H1 (cell line): Measurements from ENCODE around the gene PA2G4. TPM values are rescaled to one million over a fixed set of nuclear protein-coding genes. Genes with fewer than 3 reads are reported as not detected.

Experiments used
- CREB1 ChIP-seq: IDR thresholded peaks from 2 replicates; pipeline ENCODE4 v1.6.1; 2012; ENCODE audit warnings: inconsistent platforms
- GTF2F1 ChIP-seq: IDR thresholded peaks from 2 replicates; pipeline ENCODE4 v1.6.1; 2012; ENCODE audit warnings: low read depth, low read length, improper control_type of control experiment, borderline replicate concordance
- NRF1 ChIP-seq: IDR thresholded peaks from 2 replicates; pipeline ENCODE4 v1.6.1; 2011; ENCODE audit warnings: mild to moderate bottlenecking, low read depth, low read length, improper control_type of control experiment
- SAP30 ChIP-seq: fragments of 300-600 bp; sonication (generic); IDR thresholded peaks from 2 replicates; pipeline ENCODE4 v1.7.1; 2012; ENCODE audit warnings: low read length, moderate library complexity, mild to moderate bottlenecking, inconsistent platforms; ENCODE audit not compliant: insufficient read depth, insufficient replicate concordance
- SIN3A ChIP-seq, 2 experiments: IDR thresholded peaks in 1 of 2; conservative IDR thresholded peaks in 1 of 2; 2 replicates each; pipeline ENCODE4 v1.6.1; 2011 to 2012; ENCODE audit warnings: low read length in 2 of 2, improper control_type of control experiment in 1 of 2, low read depth in 1 of 2, mild to moderate bottlenecking in 1 of 2
- SIX5 ChIP-seq: IDR thresholded peaks from 2 replicates; pipeline ENCODE4 v1.6.1; 2011; ENCODE audit warnings: mild to moderate bottlenecking, low read depth, low read length
- SP1 ChIP-seq: IDR thresholded peaks from 2 replicates; pipeline ENCODE4 v1.6.1; 2011; ENCODE audit warnings: low read depth, low read length
- polyA plus RNA-seq, 7 experiments: library from polyadenylated mRNA; depleted of rRNA in 3 of 7; stranded (reverse) in 5 of 7; unstranded in 2 of 7; fragments of >200 nt in 5 of 7; fragments of 200-250 nt in 2 of 7; gene quantifications; 1 replicate in 5 of 7; 2 replicates in 1 of 7; 4 replicates in 1 of 7; pipeline versions ENCODE4 v1.2.1 to v1.2.3, GENCODE V29; 2011 to 2013; ENCODE audit warnings: missing spikeins in 2 of 7, mixed read lengths in 2 of 7
- total RNA-seq: library from RNA; stranded (reverse); fragmentation: NEBNext Ultra II Directional; extraction: Animal tissue kit (Norgen Biotek cat#: 25700); gene quantifications from 2 replicates; pipeline ENCODE4 v1.2.1, GENCODE V29; 2021
- TF ChIP-seq, protein P1 (sequence below), 3 experiments: IDR thresholded peaks; 1 replicate in 2 of 3; 2 replicates in 1 of 3; pipeline versions ENCODE4 v1.5.1 to v1.6.1; 2011; ENCODE audit warnings: low read length in 3 of 3, mild to moderate bottlenecking in 3 of 3, inconsistent platforms in 2 of 3, low read depth in 1 of 3, moderate library complexity in 1 of 3; ENCODE audit not compliant: insufficient read depth in 1 of 3; ENCODE audit errors: control extremely low read depth in 1 of 3

The PA2G4 gene
- total and polyA plus RNA-seq, 2 of the 8 experiments (the other 6 are each of a cell fraction or from before 2014, with no cell fraction given): 159 to 242 TPM

DNA sequence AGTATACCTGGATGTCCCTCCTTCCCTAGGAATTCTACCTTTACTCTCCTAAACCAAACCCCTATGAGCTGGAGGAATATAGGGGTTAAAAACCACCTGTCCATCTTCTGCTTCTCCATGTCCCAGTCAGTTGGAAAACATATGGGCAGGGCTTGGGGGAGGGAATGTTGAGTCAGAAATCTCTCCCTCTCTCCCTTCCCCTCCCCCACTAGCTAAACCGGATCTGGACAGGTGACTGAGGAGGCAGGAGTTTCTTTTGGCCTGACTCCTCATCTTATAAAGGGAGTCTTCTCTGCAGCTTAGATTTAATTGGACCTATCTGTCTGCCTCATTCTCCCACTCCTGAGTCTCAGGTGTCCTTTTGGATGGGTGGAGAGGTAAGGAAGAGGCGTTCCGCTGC is 18.3 kb upstream of the PA2G4 start (continued):
- TF ChIP-seq, protein P1, sequence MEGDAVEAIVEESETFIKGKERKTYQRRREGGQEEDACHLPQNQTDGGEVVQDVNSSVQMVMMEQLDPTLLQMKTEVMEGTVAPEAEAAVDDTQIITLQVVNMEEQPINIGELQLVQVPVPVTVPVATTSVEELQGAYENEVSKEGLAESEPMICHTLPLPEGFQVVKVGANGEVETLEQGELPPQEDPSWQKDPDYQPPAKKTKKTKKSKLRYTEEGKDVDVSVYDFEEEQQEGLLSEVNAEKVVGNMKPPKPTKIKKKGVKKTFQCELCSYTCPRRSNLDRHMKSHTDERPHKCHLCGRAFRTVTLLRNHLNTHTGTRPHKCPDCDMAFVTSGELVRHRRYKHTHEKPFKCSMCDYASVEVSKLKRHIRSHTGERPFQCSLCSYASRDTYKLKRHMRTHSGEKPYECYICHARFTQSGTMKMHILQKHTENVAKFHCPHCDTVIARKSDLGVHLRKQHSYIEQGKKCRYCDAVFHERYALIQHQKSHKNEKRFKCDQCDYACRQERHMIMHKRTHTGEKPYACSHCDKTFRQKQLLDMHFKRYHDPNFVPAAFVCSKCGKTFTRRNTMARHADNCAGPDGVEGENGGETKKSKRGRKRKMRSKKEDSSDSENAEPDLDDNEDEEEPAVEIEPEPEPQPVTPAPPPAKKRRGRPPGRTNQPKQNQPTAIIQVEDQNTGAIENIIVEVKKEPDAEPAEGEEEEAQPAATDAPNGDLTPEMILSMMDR (IDR thresholded peaks at IDR 0.05; ENCODE audit: control extremely low read depth in 1 of 3, insufficient read depth in 1 of 3, low read depth in 1 of 3, low read length in 3 of 3): no peak
- TF ChIP-seq NRF1: no peak
- no peak for TF ChIP-seq SIN3A (conservative IDR thresholded peaks at IDR 0.05 in 1 of 2, IDR thresholded peaks at IDR 0.05 in 1 of 2; ENCODE audit: low read depth in 1 of 2, low read length in 2 of 2)
- no peak for TF ChIP-seq CREB1
- no peak for TF ChIP-seq GTF2F1
- no peak for TF ChIP-seq SIX5
- no peak for TF ChIP-seq SAP30
- no peak for TF ChIP-seq SP1
- TF ChIP-seq, all 59 proteins: peak for 0
